ENCODE measurements around the gene MED14. TPM values are rescaled to one million over a fixed set of nuclear protein-coding genes. Genes with fewer than 3 reads are reported as not detected.

The MED14 gene
- total RNA-seq, 1 experiment from 2014 or later, result 136 TPM

DNA sequence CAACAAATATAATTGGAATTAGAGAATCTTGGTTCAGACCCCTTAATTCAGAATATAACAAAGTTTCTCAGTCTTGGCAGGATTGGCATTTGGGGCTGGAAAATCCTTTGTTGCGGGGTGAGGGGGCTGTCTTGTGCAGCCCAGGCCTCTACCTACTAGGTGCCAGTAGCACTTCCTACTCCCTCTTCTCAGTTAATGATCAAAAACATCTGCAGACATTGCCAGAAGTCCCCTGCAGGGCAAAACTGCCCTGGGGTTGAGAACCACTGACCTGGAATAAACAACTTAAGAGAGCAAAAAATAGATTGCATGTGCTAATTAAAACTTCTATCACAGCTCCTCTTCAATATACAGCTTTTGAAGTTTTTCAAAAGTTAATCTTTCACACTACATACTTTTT lies 51.2 kb downstream of the MED14 start:
- Histone ChIP-seq H2AK5ac (ENCODE audit: insufficient read length, low read length) (no peak overlapping the region), H3K79me1 (ENCODE audit: insufficient read depth, low read depth, low read length, poor library complexity, severe bottlenecking) (no peaks in the 10 kb centered on the region), H4K8ac (replicated peaks; ENCODE audit: insufficient read length, low read depth, low read length) (no peak overlapping the region), H4K20me1 (ENCODE audit: control insufficient read depth, insufficient read depth, insufficient read length) (no peaks in the 10 kb centered on the region), H2BK120ac (ENCODE audit: low read depth, low read length, poor library complexity, severe bottlenecking) (no peak overlapping the region), H3K14ac (ENCODE audit: insufficient read depth, low read length) (no peak overlapping the region), H3K56ac (ENCODE audit: insufficient read length, low read depth, low read length) (no peak overlapping the region), H2BK5ac (ENCODE audit: insufficient read length, low read length) (no peak overlapping the region), H2AFZ (ENCODE audit: low read length) (no peak overlapping the region), H4K91ac (ENCODE audit: insufficient read length, low read depth, low read length) (no peak overlapping the region), H3K9ac (ENCODE audit: extremely low read depth, insufficient read length, low read length) (no peak overlapping the region), H3K23ac (ENCODE audit: insufficient read length, low read depth, low read length) (no peak overlapping the region), H2BK12ac (ENCODE audit: insufficient read length, low read depth, low read length) (no peak overlapping the region), H3K27ac (ENCODE audit: insufficient read length, low read depth, low read length) (no peak overlapping the region), H4K5ac (ENCODE audit: insufficient read length, low read depth, low read length) (no peak overlapping the region), H3K27me3 (ENCODE audit: insufficient read depth, low read length) (no peaks in the 10 kb centered on the region), H2BK15ac (ENCODE audit: low read depth, low read length) (no peak overlapping the region), H3K18ac (ENCODE audit: insufficient read length, low read depth, low read length) (no peak overlapping the region), H2BK20ac (ENCODE audit: low read depth, low read length, poor library complexity, severe bottlenecking) (no peak overlapping the region), H3K4me2 (ENCODE audit: insufficient read depth, insufficient read length, low read length) (no peak overlapping the region), H3K4me1 (ENCODE audit: insufficient read depth, low read length) (no peaks in the 10 kb centered on the region), H3K9me3 (ENCODE audit: control insufficient read depth, low read depth, low read length) (no peaks in the 10 kb centered on the region), H3K79me2 (ENCODE audit: insufficient read depth, low read length) (no peaks in the 10 kb centered on the region), H3K23me2 (ENCODE audit: insufficient read length, low read depth, low read length, poor library complexity, severe bottlenecking) (no peaks in the 10 kb centered on the region), H3K4ac (ENCODE audit: low read depth, low read length) (no peak overlapping the region), H3T11ph (ENCODE audit: low read length) (no peak overlapping the region)
- no peak for DNase-seq
- Mint-ChIP-seq H3K27ac (no peak overlapping the region), H3K9me3 (peaks cover 41% of the 10 kb centered on the region in 2 experiments), H3K27me3 (ENCODE audit: low read depth) (no peaks in the 10 kb centered on the region), H3K36me3 (ENCODE audit: insufficient read depth in 1 of 3, low read depth in 3 of 3) (peaks cover 38 to 87% (median 78%) of the 10 kb centered on the region in 3 experiments), H3K4me1 (peaks cover 0 to 7% of the 10 kb centered on the region in 2 experiments; a peak in 3 of 4 replicates), H3K4me3 (no peak overlapping the region)
- no CpG with 5 or more reads among the region's 1 CpG for WGBS (ENCODE audit: extremely low coverage, insufficient read length, low lambda C conversion rate)
- no peak for TF ChIP-seq CTCF (conservative IDR thresholded peaks at IDR 0.05)

Data from H9 (cell line).